SK-N-SH (cell line): Measurements from ENCODE around the gene NECTIN1. TPM values are rescaled to one million over a fixed set of nuclear protein-coding genes. Genes with fewer than 3 reads are reported as not detected.

ENCODE experiments used
- CTCF ChIA-PET: fragments of 300-600, 350-600 bp; formaldehyde crosslinking; extraction: SDS; loops from one replicate; lab custom pipeline; 2021; lab: Yijun Ruan, JAX
- POLR2A ChIA-PET: fragments of 350-600 bp; sonication (Branson Sonifier 250); formaldehyde crosslinking; extraction: SDS; loops from one replicate; lab custom pipeline; 2020; ENCODE audit warnings: antibody characterized with exemption, inconsistent platforms; lab: Yijun Ruan, JAX
- DNase-seq: peaks from one replicate; pipeline ENCODE4 v3.0.0; 2012
- H2AFZ ChIP-seq: fragments of 200-600 bp; sonication (generic); 2 replicates; pipeline ENCODE4 v1.8.1; 2016; ENCODE audit warnings: antibody characterized with exemption, mild to moderate bottlenecking, low read depth
- H3F3A ChIP-seq: fragments of 200-600 bp; sonication (generic); replicated peaks from 2 replicates; pipeline ENCODE3; 2016; ENCODE audit warnings: antibody characterized with exemption, mild to moderate bottlenecking; ENCODE audit not compliant: insufficient read depth
- H3K27ac ChIP-seq, 2 experiments: fragments of 200-500 bp in 1 of 2; fragments of 200-600 bp in 1 of 2; sonication (Bioruptor generic) in 1 of 2; sonication (generic), shearing (Covaris generic) in 1 of 2; 2 replicates each; pipeline versions ENCODE4 v1.5.1 to v1.6.1; 2014 to 2016; ENCODE audit warnings: low read depth in 2 of 2, inconsistent platforms in 1 of 2, low read length in 1 of 2, mild to moderate bottlenecking in 1 of 2, mixed read lengths in 1 of 2
- H3K27me3 ChIP-seq: fragments of 200-600 bp; sonication (generic), shearing (Covaris generic); 2 replicates; pipeline ENCODE4 v1.6.1; 2016; ENCODE audit warnings: mixed run types; ENCODE audit not compliant: insufficient read depth
- H3K36me3 ChIP-seq, 2 experiments: fragments of 200-500 bp in 1 of 2; fragments of 200-600 bp in 1 of 2; sonication (Bioruptor generic) in 1 of 2; sonication (generic) in 1 of 2; replicated peaks in 1 of 2; 2 replicates each; pipeline versions ENCODE3 to v1.5.1; 2014 to 2016; ENCODE audit warnings: low read length in 1 of 2, mild to moderate bottlenecking in 1 of 2; ENCODE audit not compliant: insufficient read depth in 2 of 2, control insufficient read depth in 1 of 2
- H3K4me1 ChIP-seq, 2 experiments: fragments of 200-500 bp in 1 of 2; fragments of 200-600 bp in 1 of 2; sonication (Bioruptor generic) in 1 of 2; sonication (generic), shearing (Covaris generic) in 1 of 2; 2 replicates each; pipeline versions ENCODE4 v1.5.1 to v1.6.1; 2014 to 2016; ENCODE audit warnings: low read depth in 1 of 2, low read length in 1 of 2, mixed run types in 1 of 2; ENCODE audit not compliant: insufficient read depth in 2 of 2, control insufficient read depth in 1 of 2
- H3K4me2 ChIP-seq: fragments of 200-600 bp; sonication (generic), shearing (Covaris generic); 2 replicates; pipeline ENCODE4 v1.6.1; 2017; ENCODE audit warnings: mixed run types
- H3K4me3 ChIP-seq, 2 experiments: fragments of 200-500 bp in 1 of 2; fragments of 200-600 bp in 1 of 2; sonication (Bioruptor generic) in 1 of 2; sonication (generic), shearing (Covaris generic) in 1 of 2; 2 replicates each; pipeline versions ENCODE4 v1.5.1 to v1.8.1; 2014 to 2016; ENCODE audit warnings: low read depth in 2 of 2, inconsistent platforms in 1 of 2, low read length in 1 of 2, mild to moderate bottlenecking in 1 of 2, mixed read lengths in 1 of 2, moderate library complexity in 1 of 2
- H3K79me2 ChIP-seq: fragments of 200-600 bp; sonication (generic); 2 replicates; pipeline ENCODE4 v1.8.1; 2017; ENCODE audit warnings: mild to moderate bottlenecking; ENCODE audit not compliant: insufficient read depth
- H3K9ac ChIP-seq: fragments of 200-600 bp; sonication (generic); 2 replicates; pipeline ENCODE4 v1.6.1; 2017; ENCODE audit warnings: mixed run types
- H3K9me2 ChIP-seq: fragments of 200-600 bp; sonication (generic); 2 replicates; pipeline ENCODE4 v1.6.1; 2017; ENCODE audit warnings: mixed run types
- H3K9me3 ChIP-seq: fragments of 200-600 bp; sonication (generic); 2 replicates; pipeline ENCODE4 v1.6.1; 2017; ENCODE audit warnings: mixed run types, mild to moderate bottlenecking, moderate library complexity
- H4K20me1 ChIP-seq: fragments of 200-600 bp; sonication (generic); 2 replicates; pipeline ENCODE4 v1.6.1; 2017; ENCODE audit warnings: mild to moderate bottlenecking, mixed run types; ENCODE audit not compliant: insufficient read depth
- CTCF ChIP-seq: fragments of 200-600 bp; sonication (generic); IDR thresholded peaks from 2 replicates; pipeline ENCODE4 v1.6.1; 2017; ENCODE audit warnings: antibody characterized with exemption, mild to moderate bottlenecking, moderate library complexity
- EZH2phosphoT487 ChIP-seq: fragments of 200-600 bp; sonication (generic); IDR thresholded peaks from 2 replicates; pipeline ENCODE4 v1.6.1; 2017; ENCODE audit warnings: low read depth, mixed run types, mild to moderate bottlenecking, antibody characterized with exemption, moderate library complexity, borderline replicate concordance
- FOXM1 ChIP-seq: IDR thresholded peaks from 2 replicates; pipeline ENCODE4 v1.4.0; 2012; ENCODE audit warnings: low read depth, mild to moderate bottlenecking
- GABPA ChIP-seq: IDR thresholded peaks from 2 replicates; pipeline ENCODE4 v1.4.0; 2012; ENCODE audit warnings: low read depth, mild to moderate bottlenecking
- GATA2 ChIP-seq: sonication (generic); formaldehyde crosslinking; IDR thresholded peaks from 2 replicates; pipeline ENCODE4 v1.5.0; 2020; ENCODE audit warnings: mild to moderate bottlenecking, missing genetic modification reagents
- IRF3 ChIP-seq: fragments of 150-350 bp; IDR thresholded peaks from 2 replicates; pipeline ENCODE4 v1.6.1; 2016; ENCODE audit warnings: mild to moderate bottlenecking, low read depth, low read length
- MXI1 ChIP-seq: IDR thresholded peaks from 2 replicates; pipeline ENCODE4 v1.6.1; 2012; ENCODE audit warnings: mild to moderate bottlenecking, low read depth, low read length, improper control_type of control experiment
- NRF1 ChIP-seq: IDR thresholded peaks from 2 replicates; pipeline ENCODE4 v1.6.1; 2012; ENCODE audit warnings: low read depth, mild to moderate bottlenecking, low read length
- RCOR1 ChIP-seq: fragments of 150-350 bp; IDR thresholded peaks from 2 replicates; pipeline ENCODE4 v1.6.1; 2017; ENCODE audit warnings: antibody characterized with exemption, low read length
- REST ChIP-seq: IDR thresholded peaks from 2 replicates; pipeline ENCODE4 v1.6.1; 2012; ENCODE audit warnings: mild to moderate bottlenecking, low read depth, low read length, moderate library complexity
- SIN3A ChIP-seq: IDR thresholded peaks from 2 replicates; pipeline ENCODE4 v1.6.1; 2012; ENCODE audit warnings: low read depth, mild to moderate bottlenecking, low read length, moderate library complexity, borderline replicate concordance
- YY1 ChIP-seq: IDR thresholded peaks from 2 replicates; pipeline ENCODE4 v1.4.0; 2012; ENCODE audit warnings: low read depth, mild to moderate bottlenecking
- WGBS: methylation state at CpG from one replicate; pipeline ENCODE4 v1.1.6; 2017; ENCODE audit warnings: low lambda C conversion rate; 5-methylcytosine and 5-hydroxymethylcytosine counted together
- polyA plus RNA-seq, 3 experiments: library from polyadenylated mRNA; depleted of rRNA; stranded (reverse); fragments of >200 nt; gene quantifications; 2 replicates each; pipeline ENCODE4 v1.2.3, GENCODE V29; 2012
- TF ChIP-seq, protein P1 (sequence below): IDR thresholded peaks from 2 replicates; pipeline ENCODE4 v1.4.0; 2012; ENCODE audit warnings: low read depth, borderline replicate concordance

Gene NECTIN1
- polyA plus RNA-seq, 1 of the 3 experiments (the other 2 are of a cell fraction) = 9.1 TPM

- Histone ChIP-seq H3F3A (no peaks in the 10 kb centered on the region), H2AFZ (no peak overlapping the region), H3K9me2 (no peaks in the 10 kb centered on the region), H3K79me2 (no peaks in the 10 kb centered on the region), H3K27ac (no peak overlapping the region), H3K27me3 (no peaks in the 10 kb centered on the region; the same call in 1 of the 2 replicates), H3K9me3 (no peaks in the 10 kb centered on the region), H4K20me1 (no peaks in the 10 kb centered on the region), H3K36me3 (no peaks in the 10 kb centered on the region), H3K4me3 (no peak overlapping the region), H3K9ac (no peak overlapping the region), H3K4me2 (no peak overlapping the region), H3K4me1 (peaks cover 0 to 26% of the 10 kb centered on the region in 2 experiments; a peak in 1 of 4 replicates)
- CTCF ChIA-PET = interaction anchor here (1.0 to 1.5 kb wide), 2 partner anchors 16 to 148 kb away, joined by 3 to 4 read pairs; no protein-coding TSS in a partner anchor
- POLR2A ChIA-PET = no interaction called here
- TF ChIP-seq GATA2 (CRISPR knock-in tag) (no peak), FOXM1 (no peak), EZH2phosphoT487 (no peak), NRF1 (no peak), REST (no peak), CTCF (no peak), RCOR1 (no peak), MXI1 (no peak), SIN3A (no peak), GABPA (no peak), IRF3 (no peak), YY1 (no peak)
- TF ChIP-seq, protein P1, sequence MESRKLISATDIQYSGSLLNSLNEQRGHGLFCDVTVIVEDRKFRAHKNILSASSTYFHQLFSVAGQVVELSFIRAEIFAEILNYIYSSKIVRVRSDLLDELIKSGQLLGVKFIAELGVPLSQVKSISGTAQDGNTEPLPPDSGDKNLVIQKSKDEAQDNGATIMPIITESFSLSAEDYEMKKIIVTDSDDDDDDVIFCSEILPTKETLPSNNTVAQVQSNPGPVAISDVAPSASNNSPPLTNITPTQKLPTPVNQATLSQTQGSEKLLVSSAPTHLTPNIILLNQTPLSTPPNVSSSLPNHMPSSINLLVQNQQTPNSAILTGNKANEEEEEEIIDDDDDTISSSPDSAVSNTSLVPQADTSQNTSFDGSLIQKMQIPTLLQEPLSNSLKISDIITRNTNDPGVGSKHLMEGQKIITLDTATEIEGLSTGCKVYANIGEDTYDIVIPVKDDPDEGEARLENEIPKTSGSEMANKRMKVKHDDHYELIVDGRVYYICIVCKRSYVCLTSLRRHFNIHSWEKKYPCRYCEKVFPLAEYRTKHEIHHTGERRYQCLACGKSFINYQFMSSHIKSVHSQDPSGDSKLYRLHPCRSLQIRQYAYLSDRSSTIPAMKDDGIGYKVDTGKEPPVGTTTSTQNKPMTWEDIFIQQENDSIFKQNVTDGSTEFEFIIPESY = no peak
- no peak for DNase-seq
- 66% methylated on average over 8 of the region's 8 CpGs for WGBS
Observed at GRCh38 chr11:119759324-119759723, 30.3 kb upstream of the NECTIN1 start.
